GM12864 (cell line): ENCODE data around the gene MESP2.
"Not testable (repeated sequence)": the region's sequence is repeated elsewhere in the genome, so short reads cannot be mapped to it uniquely, and the experiment has no call there.

ENCODE experiments used
- DNase-seq: peaks from one replicate; pipeline ENCODE4 v3.0.0-alpha.2; 2011; ENCODE audit warnings: low read depth
- H3K4me3 ChIP-seq: 2 replicates; pipeline ENCODE4 v1.5.1; 2011; ENCODE audit warnings: mild to moderate bottlenecking, low read depth, low read length, control low read depth
- TF ChIP-seq, protein P1 (sequence below): IDR thresholded peaks from 2 replicates; pipeline ENCODE4 v1.5.1; 2011; ENCODE audit warnings: low read depth, mild to moderate bottlenecking, moderate library complexity, low read length, control low read depth, inconsistent platforms; ENCODE audit errors: missing control alignments

MESP2 gene

DNA sequence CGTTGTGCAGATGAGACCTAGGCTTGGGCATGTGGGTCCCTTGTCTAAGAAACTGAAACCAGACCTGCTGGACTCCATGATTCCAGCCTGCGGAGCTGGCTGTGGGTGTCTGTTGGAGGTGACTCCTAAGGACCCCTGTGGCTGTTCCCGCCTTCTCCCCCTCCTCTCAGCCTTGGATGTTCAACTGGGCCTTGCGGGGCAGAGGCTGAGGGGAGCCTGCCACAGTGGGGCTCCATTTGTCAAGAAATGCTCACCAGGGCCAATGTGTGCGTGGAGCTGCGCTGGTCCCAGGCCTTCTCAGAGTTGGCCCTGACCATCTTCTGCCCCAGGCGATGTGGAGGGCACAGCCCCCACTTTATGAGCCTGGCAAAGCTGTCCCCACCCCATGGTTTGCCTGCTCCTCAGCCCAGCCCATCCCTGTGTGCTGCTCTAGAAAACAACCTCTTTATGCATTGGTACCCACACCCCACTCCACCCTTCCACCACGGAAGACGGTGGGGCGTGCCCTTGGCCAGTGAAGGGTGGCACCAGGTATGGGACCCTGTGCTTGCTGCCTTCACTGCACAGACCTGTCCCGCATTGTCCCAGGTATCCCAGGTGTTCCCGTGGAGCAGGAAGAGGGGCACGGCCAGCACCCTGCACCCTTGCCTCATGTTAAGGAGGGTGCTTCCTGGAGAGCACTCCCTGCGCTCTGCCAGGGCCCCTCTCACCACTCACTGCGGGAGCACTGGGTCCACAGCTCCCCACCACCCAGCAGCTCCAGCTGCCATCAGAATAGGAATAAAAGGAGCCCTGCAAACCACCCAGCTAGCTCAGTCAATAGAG, 7.9 kb downstream of the MESP2 start:
- no peak for DNase-seq
- TF ChIP-seq, protein P1, sequence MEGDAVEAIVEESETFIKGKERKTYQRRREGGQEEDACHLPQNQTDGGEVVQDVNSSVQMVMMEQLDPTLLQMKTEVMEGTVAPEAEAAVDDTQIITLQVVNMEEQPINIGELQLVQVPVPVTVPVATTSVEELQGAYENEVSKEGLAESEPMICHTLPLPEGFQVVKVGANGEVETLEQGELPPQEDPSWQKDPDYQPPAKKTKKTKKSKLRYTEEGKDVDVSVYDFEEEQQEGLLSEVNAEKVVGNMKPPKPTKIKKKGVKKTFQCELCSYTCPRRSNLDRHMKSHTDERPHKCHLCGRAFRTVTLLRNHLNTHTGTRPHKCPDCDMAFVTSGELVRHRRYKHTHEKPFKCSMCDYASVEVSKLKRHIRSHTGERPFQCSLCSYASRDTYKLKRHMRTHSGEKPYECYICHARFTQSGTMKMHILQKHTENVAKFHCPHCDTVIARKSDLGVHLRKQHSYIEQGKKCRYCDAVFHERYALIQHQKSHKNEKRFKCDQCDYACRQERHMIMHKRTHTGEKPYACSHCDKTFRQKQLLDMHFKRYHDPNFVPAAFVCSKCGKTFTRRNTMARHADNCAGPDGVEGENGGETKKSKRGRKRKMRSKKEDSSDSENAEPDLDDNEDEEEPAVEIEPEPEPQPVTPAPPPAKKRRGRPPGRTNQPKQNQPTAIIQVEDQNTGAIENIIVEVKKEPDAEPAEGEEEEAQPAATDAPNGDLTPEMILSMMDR = no peak
- H3K4me3 ChIP-seq = no peak overlapping the region

- TF ChIP-seq, protein P1 = no peak
- DNase-seq = no peak
- H3K4me3 ChIP-seq = no peak overlapping the region
Observed at GRCh38 chr15:89784686-89784960, 8.5 kb downstream of the MESP2 start.

GRCh38 chr15:89785064-89785773, 9.1 kb downstream of the MESP2 start:
- no peak for DNase-seq

GRCh38 chr15:89785774-89786140, 9.6 kb downstream of the MESP2 start:
- DNase-seq = no peak
- TF ChIP-seq, protein P1 = no peak
- no peak overlapping the region for H3K4me3 ChIP-seq

More at GRCh38 chr15:89785064-89785773, 9.1 kb downstream of the MESP2 start:
- H3K4me3 ChIP-seq = no peak overlapping the region
- TF ChIP-seq, protein P1 = no peak

DNA sequence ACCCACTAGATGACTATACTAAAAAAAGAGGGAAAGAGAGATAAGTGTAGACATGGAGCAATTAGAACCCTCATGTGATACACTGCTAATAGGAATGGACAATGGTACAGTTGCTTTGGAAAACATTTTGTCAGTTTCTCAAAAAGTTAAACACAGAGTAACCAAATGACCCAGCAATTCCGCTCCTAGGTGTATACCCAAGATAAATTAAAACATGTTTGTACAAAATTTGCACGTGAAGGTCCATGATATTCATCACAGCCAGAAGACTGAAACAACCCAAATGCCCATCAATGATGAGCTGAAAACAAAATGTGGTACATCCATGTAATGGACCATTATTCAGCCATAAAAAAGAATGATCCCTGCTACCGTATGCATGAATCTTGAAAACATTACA, 11.8 kb downstream of the MESP2 start:
- TF ChIP-seq, protein P1 = no peak
- H3K4me3 ChIP-seq = no peak overlapping the region
- DNase-seq = no peak

DNA sequence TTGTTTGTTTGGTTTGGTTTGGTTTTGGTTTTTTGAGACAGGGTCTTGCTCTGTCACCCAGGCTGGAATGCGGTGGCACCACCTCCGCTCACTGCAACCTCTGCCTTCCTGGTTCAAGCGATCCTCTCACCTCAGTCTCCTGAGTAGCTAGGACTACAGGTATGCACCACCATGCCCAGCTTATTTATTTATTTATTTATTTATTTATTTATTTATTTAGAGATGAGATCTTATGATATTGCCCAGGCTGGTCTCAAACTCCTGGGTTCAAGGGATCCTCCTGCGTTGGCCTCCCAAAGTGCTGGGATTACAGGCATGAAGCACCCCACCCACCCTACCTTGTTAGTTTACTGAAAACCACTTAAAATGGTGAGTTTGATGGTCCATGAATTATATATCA, 12.5 kb downstream of the MESP2 start:
- DNase-seq, H3K4me3 ChIP-seq: not testable (repeated sequence)

GRCh38 chr15:89790206-89790605, 14.1 kb downstream of the MESP2 start:
- DNase-seq = no peak
- no peak overlapping the region for H3K4me3 ChIP-seq
- TF ChIP-seq, protein P1 = no peak
